Karpas-422 (cell line): ENCODE data around the gene DAAM2. TPM values are rescaled to one million over a fixed set of nuclear protein-coding genes. Genes with fewer than 3 reads are reported as not detected.

Experiments
- DNase-seq: peaks from one replicate; pipeline ENCODE4 v3.0.0-alpha.2; 2015
- H2AFZ ChIP-seq: fragments of 200-600 bp; sonication (generic); 2 replicates; pipeline ENCODE4 v1.6.1; 2014; ENCODE audit warnings: antibody characterized with exemption, low read length, mixed read lengths
- H3K27ac ChIP-seq: fragments of 200-600 bp; sonication (generic); 2 replicates; pipeline ENCODE4 v1.5.1; 2014; ENCODE audit warnings: mild to moderate bottlenecking, low read length, moderate library complexity
- H3K27me3 ChIP-seq: fragments of 200-600 bp; sonication (generic); 2 replicates; pipeline ENCODE4 v1.6.1; 2014; ENCODE audit warnings: low read length, mixed read lengths
- H3K36me3 ChIP-seq: fragments of 200-600 bp; sonication (generic); 2 replicates; pipeline ENCODE4 v1.6.1; 2014; ENCODE audit warnings: low read length, mixed read lengths; ENCODE audit not compliant: insufficient read depth
- H3K4me1 ChIP-seq: fragments of 200-600 bp; sonication (generic); 2 replicates; pipeline ENCODE4 v1.6.1; 2014; ENCODE audit warnings: mild to moderate bottlenecking, low read length, mixed read lengths
- H3K4me2 ChIP-seq: fragments of 200-600 bp; sonication (generic); 2 replicates; pipeline ENCODE4 v1.6.1; 2014; ENCODE audit warnings: low read length, low read depth, mild to moderate bottlenecking; ENCODE audit not compliant: poor library complexity, severe bottlenecking
- H3K4me3 ChIP-seq: fragments of 200-600 bp; sonication (generic); 2 replicates; pipeline ENCODE4 v1.5.1; 2014; ENCODE audit warnings: mild to moderate bottlenecking, antibody characterized with exemption, low read length, mixed read lengths
- H3K79me2 ChIP-seq: fragments of 200-600 bp; sonication (generic); 2 replicates; pipeline ENCODE4 v1.6.1; 2014; ENCODE audit warnings: mild to moderate bottlenecking, low read length, mixed read lengths
- H3K9ac ChIP-seq: fragments of 200-600 bp; sonication (generic); 2 replicates; pipeline ENCODE4 v1.6.0; 2014; ENCODE audit warnings: low read length
- H3K9me2 ChIP-seq: fragments of 200-600 bp; sonication (generic), shearing (Covaris generic); replicated peaks from 2 replicates; pipeline ENCODE4 v1.6.0; 2014; ENCODE audit warnings: mild to moderate bottlenecking, low read length, moderate library complexity; ENCODE audit not compliant: insufficient read depth
- H3K9me3 ChIP-seq: fragments of 300-700, 200-600 bp; sonication (generic); 2 replicates; pipeline ENCODE4 v1.6.1; 2014; ENCODE audit warnings: low read length, mixed read lengths
- H4K20me1 ChIP-seq: fragments of 200-600 bp; sonication (generic); 2 replicates; pipeline ENCODE4 v1.6.1; 2014; ENCODE audit warnings: mild to moderate bottlenecking, antibody characterized with exemption, low read length, low read depth; ENCODE audit not compliant: insufficient read depth
- total RNA-seq: library from RNA; depleted of rRNA; stranded (reverse); fragments of >200 nt; shearing (Covaris generic); gene quantifications from 2 replicates; pipeline ENCODE4 v1.2.3, GENCODE V29; 2014; ENCODE audit warnings: low replicate concordance

Gene DAAM2
- total RNA-seq, 1 experiment from 2014 or later: not detected

DNA sequence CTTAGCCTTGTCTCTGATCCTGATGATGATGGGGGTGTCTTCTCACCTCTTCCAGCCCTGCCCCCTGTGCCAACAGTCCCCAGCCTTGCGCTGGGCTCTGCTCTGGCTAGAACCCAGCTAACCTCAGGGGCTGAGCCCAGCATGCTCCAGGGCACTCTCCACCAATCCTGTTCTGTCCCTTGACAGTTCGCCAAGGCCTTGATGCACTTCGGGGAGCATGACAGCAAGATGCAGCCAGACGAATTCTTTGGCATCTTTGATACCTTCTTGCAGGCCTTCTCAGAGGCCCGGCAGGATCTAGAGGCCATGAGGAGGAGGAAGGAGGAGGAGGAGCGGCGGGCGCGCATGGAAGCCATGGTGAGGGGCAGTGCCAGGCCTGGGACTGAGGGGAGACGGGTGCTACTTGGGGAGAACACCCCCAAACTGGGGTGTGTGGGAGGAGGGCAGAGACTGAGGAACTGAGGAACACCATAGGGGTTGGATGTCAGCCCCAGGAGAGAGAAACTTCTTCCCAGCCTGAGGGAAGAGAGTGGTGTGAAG is 109.0 kb downstream of the DAAM2 start:
- no peak for DNase-seq
- Histone ChIP-seq H3K79me2 (no peaks in the 10 kb centered on the region), H3K27me3 (no peaks in the 10 kb centered on the region), H3K4me1 (no peaks in the 10 kb centered on the region), H3K9me2 (no peaks in the 10 kb centered on the region), H3K9me3 (no peaks in the 10 kb centered on the region), H3K4me2 (no peak overlapping the region), H3K9ac (no peak overlapping the region), H2AFZ (no peak overlapping the region), H4K20me1 (no peaks in the 10 kb centered on the region), H3K27ac (no peak overlapping the region), H3K4me3 (no peak overlapping the region), H3K36me3 (no peaks in the 10 kb centered on the region)

DNA sequence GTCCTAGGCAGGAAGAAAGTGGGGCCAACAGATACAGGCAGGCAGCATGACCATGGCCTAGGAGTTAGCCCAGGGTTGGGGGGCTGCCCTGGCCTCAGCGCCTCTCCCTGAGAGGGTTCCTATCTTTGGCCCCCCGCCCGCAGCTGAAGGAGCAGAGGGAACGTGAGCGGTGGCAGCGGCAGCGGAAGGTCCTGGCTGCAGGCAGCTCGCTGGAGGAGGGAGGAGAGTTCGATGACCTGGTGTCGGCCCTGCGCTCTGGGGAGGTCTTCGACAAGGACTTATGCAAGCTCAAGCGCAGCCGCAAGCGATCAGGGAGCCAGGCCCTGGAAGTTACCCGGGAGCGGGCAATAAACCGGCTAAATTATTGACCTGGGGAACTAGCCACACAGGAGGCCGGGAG is 109.5 kb downstream of the DAAM2 start:
- Histone ChIP-seq H3K36me3 (no peaks in the 10 kb centered on the region), H3K9me3 (no peaks in the 10 kb centered on the region), H3K27me3 (no peaks in the 10 kb centered on the region), H3K4me2 (no peak overlapping the region), H3K4me1 (no peaks in the 10 kb centered on the region), H3K9ac (no peak overlapping the region), H3K9me2 (no peaks in the 10 kb centered on the region), H2AFZ (no peak overlapping the region), H3K4me3 (no peak overlapping the region), H4K20me1 (no peaks in the 10 kb centered on the region), H3K27ac (no peak overlapping the region), H3K79me2 (no peaks in the 10 kb centered on the region)
- DNase-seq: no peak

DNA sequence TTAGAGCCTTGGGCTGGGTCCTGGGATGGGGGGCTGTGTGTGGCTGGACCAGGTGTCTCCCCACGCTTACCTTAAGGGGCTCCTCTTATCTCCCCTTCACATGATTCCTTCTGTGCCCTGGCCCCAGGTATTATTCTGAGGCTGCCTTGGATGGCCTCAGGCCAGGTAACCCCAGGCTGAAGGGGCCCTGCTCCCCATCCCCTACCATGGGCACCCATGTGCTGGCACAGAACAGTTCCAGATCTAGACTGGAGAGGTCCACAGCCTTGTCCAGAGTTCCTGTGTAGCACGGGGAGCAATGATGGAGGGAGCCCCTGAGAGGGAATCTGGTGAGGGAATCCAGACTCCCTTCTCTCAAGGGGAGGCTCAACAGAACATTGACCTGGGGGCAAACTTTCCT is 110.0 kb downstream of the DAAM2 start:
- Histone ChIP-seq H3K9ac (no peak overlapping the region), H3K9me2 (no peaks in the 10 kb centered on the region), H3K9me3 (no peaks in the 10 kb centered on the region), H3K27me3 (no peaks in the 10 kb centered on the region), H3K79me2 (no peaks in the 10 kb centered on the region), H4K20me1 (no peaks in the 10 kb centered on the region), H3K4me2 (no peak overlapping the region), H3K36me3 (no peaks in the 10 kb centered on the region), H3K4me1 (no peaks in the 10 kb centered on the region), H3K4me3 (no peak overlapping the region), H2AFZ (no peak overlapping the region), H3K27ac (no peak overlapping the region)
- DNase-seq: no peak

DNA sequence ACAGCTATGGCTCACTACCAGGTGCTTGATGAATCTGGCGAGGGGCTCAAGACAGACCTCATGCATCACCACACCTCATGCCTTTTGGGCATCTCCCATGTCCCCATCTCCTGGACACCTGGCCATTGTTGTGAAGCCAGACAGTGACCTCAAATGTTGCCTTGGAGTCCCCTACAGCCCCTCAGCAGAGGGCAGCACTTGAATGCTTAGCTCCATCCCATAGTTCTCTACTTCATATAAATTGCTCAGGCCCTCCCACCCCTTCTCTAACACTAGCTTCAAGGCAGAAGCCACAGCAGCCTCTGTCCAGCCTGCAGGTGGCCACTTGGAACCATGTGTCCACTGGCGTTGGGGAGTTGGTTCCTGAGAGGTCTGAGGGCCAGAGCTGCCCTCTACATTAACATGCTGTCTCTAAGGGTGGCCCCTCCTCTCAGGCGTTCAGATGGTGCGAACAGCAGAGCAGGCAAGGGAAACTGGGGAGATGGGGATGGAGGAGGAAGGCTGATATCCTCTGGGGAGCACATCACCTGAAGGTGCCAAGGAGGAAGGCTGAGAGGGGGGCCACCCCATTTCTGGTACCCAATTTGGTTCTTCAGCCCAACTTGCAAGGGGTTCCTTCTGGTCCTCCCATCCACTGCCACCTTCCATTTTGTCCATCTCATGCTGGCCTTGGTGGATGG is 110.8 kb downstream of the DAAM2 start:
- no peaks in the 10 kb centered on the region for H4K20me1 ChIP-seq
- H3K9me3 ChIP-seq: no peaks in the 10 kb centered on the region
- no peak overlapping the region for H2AFZ ChIP-seq
- H3K27me3 ChIP-seq: no peaks in the 10 kb centered on the region
- no peak for DNase-seq
- H3K79me2 ChIP-seq: no peaks in the 10 kb centered on the region
- H3K4me3 ChIP-seq: no peak overlapping the region
- no peaks in the 10 kb centered on the region for H3K4me1 ChIP-seq
- no peak overlapping the region for H3K27ac ChIP-seq
- H3K36me3 ChIP-seq: no peaks in the 10 kb centered on the region
- no peak overlapping the region for H3K9ac ChIP-seq
- no peaks in the 10 kb centered on the region for H3K9me2 ChIP-seq
- no peak overlapping the region for H3K4me2 ChIP-seq

DNA sequence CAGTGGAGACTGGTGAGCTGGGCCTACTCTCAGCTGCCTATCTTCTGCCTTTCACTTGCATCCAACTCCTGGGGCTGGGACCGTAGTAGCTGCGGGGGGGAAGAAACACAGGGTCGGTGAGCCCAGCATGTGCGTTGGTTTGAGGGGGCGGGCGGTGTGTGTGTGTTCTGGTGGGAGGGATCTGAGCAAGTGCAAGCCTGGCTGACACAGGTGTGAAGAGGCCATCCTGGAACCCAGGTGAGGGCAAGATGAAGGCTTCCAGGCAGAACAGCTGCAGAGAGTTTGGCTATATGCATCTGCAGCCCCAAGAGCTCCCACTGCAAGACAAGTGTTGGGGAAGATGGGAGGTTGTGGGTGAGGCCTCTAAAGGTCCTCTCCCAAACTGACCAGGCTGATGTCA is 111.5 kb downstream of the DAAM2 start:
- no peak overlapping the region for H3K27ac ChIP-seq
- H3K27me3 ChIP-seq: no peaks in the 10 kb centered on the region
- no peaks in the 10 kb centered on the region for H3K79me2 ChIP-seq
- H3K36me3 ChIP-seq: no peaks in the 10 kb centered on the region
- no peak overlapping the region for H3K4me2 ChIP-seq
- no peaks in the 10 kb centered on the region for H4K20me1 ChIP-seq
- no peak overlapping the region for H3K9ac ChIP-seq
- H3K9me2 ChIP-seq: no peaks in the 10 kb centered on the region
- no peaks in the 10 kb centered on the region for H3K9me3 ChIP-seq
- no peak overlapping the region for H3K4me3 ChIP-seq
- DNase-seq: no peak
- H3K4me1 ChIP-seq: no peaks in the 10 kb centered on the region
- H2AFZ ChIP-seq: no peak overlapping the region

DNA sequence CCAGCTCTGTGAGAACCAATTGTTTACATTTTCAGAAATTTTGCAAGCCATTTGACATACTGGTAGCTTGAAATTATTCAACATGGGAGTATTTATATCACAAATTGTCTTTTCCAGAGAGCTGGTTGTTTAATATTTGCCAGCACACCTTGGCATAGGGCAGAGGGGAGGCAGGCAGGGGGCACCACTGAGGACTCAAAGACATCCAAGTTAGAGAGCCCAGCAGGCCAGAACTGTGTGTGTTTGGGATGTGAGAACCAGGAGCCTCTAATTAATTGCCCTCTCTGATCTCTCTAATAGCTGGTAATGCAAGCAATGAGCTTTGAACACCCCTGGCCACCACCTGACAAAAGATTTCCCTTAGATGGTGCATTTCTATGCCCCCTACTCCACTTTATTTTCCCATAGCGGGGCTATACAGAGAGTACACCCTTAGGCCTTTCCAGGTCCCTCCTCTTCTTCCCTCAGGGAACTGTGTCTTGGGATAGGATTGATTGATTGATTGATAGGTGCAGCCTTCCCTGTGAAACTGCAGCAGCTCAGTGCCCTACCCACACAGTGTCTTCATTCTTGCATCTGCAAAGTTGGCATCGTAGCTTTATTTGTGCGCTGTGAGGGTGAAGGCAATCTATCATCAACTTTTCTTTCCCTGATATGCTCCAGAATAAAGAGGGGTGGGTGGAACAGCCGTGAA is 112.9 kb downstream of the DAAM2 start:
- DNase-seq: no peak

DNA sequence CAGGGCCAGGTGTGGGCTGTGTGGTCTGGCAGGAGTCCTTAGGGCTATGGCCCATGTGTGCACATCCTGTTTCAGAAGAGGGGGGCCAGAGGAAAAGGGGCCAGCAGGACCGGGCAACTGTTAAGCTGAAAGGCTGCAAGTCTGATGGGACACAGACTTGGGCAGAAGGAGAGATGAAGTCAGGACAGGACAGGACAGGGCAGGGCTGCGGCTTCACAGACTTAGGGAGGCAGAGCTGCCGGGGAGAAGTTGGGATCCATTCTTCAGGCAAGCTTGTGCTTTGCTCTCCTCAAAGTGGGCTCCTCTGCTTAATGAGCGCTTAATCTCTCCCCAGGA is 113.4 kb downstream of the DAAM2 start:
- no peaks in the 10 kb centered on the region for H4K20me1 ChIP-seq
- no peak overlapping the region for H3K4me3 ChIP-seq
- H3K4me1 ChIP-seq: no peaks in the 10 kb centered on the region

More for the DNA sequence above, 112.9 kb downstream of the DAAM2 start:
- Histone ChIP-seq H2AFZ (no peak overlapping the region), H3K4me2 (no peak overlapping the region), H3K9ac (no peak overlapping the region), H3K79me2 (no peaks in the 10 kb centered on the region), H3K4me3 (no peak overlapping the region), H3K27me3 (no peaks in the 10 kb centered on the region), H3K9me2 (no peaks in the 10 kb centered on the region), H3K9me3 (no peaks in the 10 kb centered on the region), H3K27ac (no peak overlapping the region), H3K36me3 (no peaks in the 10 kb centered on the region), H3K4me1 (no peaks in the 10 kb centered on the region), H4K20me1 (no peaks in the 10 kb centered on the region)

DNA sequence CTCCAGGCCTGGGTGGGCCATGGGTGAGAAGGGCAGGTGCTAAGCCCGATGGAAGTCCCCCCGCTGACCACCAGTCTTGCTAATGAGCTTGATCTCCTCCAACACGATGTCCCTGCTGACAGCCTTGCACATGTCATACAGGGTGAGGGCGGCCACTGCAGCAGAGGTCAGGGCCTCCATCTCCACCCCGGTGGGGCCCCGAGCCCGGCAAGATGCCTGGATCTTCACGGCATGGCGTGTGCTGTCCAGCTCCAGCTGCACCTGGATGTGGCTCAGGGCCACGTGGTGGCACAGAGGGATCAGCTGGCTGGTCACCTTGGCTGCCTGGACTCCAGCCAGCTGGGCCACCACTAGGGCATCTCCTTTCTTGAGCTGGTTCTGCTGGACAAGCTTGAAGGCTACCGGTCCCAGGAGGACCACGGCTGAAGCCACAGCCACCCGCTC is 114.2 kb downstream of the DAAM2 start:
- Histone ChIP-seq H2AFZ (no peak overlapping the region), H3K4me3 (no peak overlapping the region), H4K20me1 (no peaks in the 10 kb centered on the region), H3K9me3 (no peaks in the 10 kb centered on the region), H3K9me2 (no peaks in the 10 kb centered on the region), H3K36me3 (no peaks in the 10 kb centered on the region), H3K27ac (no peak overlapping the region), H3K9ac (no peak overlapping the region), H3K27me3 (no peaks in the 10 kb centered on the region), H3K4me1 (no peaks in the 10 kb centered on the region), H3K79me2 (no peaks in the 10 kb centered on the region), H3K4me2 (no peak overlapping the region)
- DNase-seq: no peak

More for the DNA sequence above, 113.4 kb downstream of the DAAM2 start:
- Histone ChIP-seq H3K9me2 (no peaks in the 10 kb centered on the region), H3K36me3 (no peaks in the 10 kb centered on the region), H3K9ac (no peak overlapping the region), H2AFZ (no peak overlapping the region), H3K79me2 (no peaks in the 10 kb centered on the region), H3K27me3 (no peaks in the 10 kb centered on the region), H3K9me3 (no peaks in the 10 kb centered on the region), H3K27ac (no peak overlapping the region), H3K4me2 (no peak overlapping the region)
- no peak for DNase-seq
